ENCODE results near the gene METRN. TPM values are rescaled to one million over a fixed set of nuclear protein-coding genes. Genes with fewer than 3 reads are reported as not detected.
A peak's percentile ranks its signal among the peaks of the same experiment; 100 is the strongest.
"Not testable (repeated sequence)": the region's sequence is repeated elsewhere in the genome, so short reads cannot be mapped to it uniquely, and the experiment has no call there.

The METRN gene
- total RNA-seq, 1 donor from 2014 or later = 73.3 TPM

GRCh38 chr16:729768-730665, 15.1 kb downstream of the METRN start:
- no peak for DNase-seq (ENCODE audit: low spot score)
- intact Hi-C loops (cut with DNase I) = no loop called here

- no peak for DNase-seq (ENCODE audit: low spot score)
Observed at GRCh38 chr16:730666-731509, 16.0 kb downstream of the METRN start.

GRCh38 chr16:732332-732731, 17.4 kb downstream of the METRN start:
- intact Hi-C loops (cut with DNase I) = no loop called here
- DNase-seq (ENCODE audit: low spot score) = no peak

More at GRCh38 chr16:730666-731509, 16.0 kb downstream of the METRN start:
- intact Hi-C loops (cut with DNase I) = no loop called here

GRCh38 chr16:732936-733335, 18.0 kb downstream of the METRN start:
- intact Hi-C loops (cut with DNase I) = no loop called here
- DNase-seq (ENCODE audit: low spot score) = no peak

- intact Hi-C loops (cut with DNase I) = no loop called here
- DNase-seq (ENCODE audit: low spot score) = no peak
Observed at GRCh38 chr16:733382-734207, 18.7 kb downstream of the METRN start.

GRCh38 chr16:734208-734980, 19.5 kb downstream of the METRN start:
- no peak for DNase-seq (ENCODE audit: low spot score)
- intact Hi-C loops (cut with DNase I) = no loop called here

- intact Hi-C loops (cut with DNase I) = no loop called here
- no peak for DNase-seq (ENCODE audit: low spot score)
Observed at GRCh38 chr16:734981-735881, 20.3 kb downstream of the METRN start.

- intact Hi-C loops (cut with DNase I) = no loop called here
- DNase-seq (ENCODE audit: low spot score) = no peak
Observed at GRCh38 chr16:735982-736453, 21.1 kb downstream of the METRN start.

- intact Hi-C loops (cut with DNase I) = no loop called here
- no peak for DNase-seq (ENCODE audit: low spot score)
Observed at GRCh38 chr16:736936-737481, 22.1 kb downstream of the METRN start.

GRCh38 chr16:739560-740458, 24.9 kb downstream of the METRN start:
- intact Hi-C loops (cut with DNase I) = loop anchor here (2.0 to 5.0 kb wide), 2 partner anchors 19 to 47 kb away; partner anchors contain the start of genes ANTKMT, CHTF18 and RPUSD1
- no peak for DNase-seq (ENCODE audit: low spot score)

GRCh38 chr16:740459-740763, 25.5 kb downstream of the METRN start:
- intact Hi-C loops (cut with DNase I) = loop anchor here (2.0 to 5.0 kb wide), 2 partner anchors 20 to 47 kb away; partner anchors contain the start of genes ANTKMT, CHTF18 and RPUSD1

GRCh38 chr16:740764-741505, 26.0 kb downstream of the METRN start, which contains the start of gene CIAO3:
TSS of gene CIAO3 (minus strand) at chr16:740997. CDS start at chr16:740985, 12 bp downstream.
- intact Hi-C loops (cut with DNase I) = loop anchor here (2.0 to 5.0 kb wide), 2 partner anchors 20 to 46 kb away; partner anchors contain the start of genes ANTKMT, CHTF18 and RPUSD1
- DNase-seq (ENCODE audit: low spot score) = peak; percentile 95

More at GRCh38 chr16:740459-740763, 25.5 kb downstream of the METRN start:
- no peak for DNase-seq (ENCODE audit: low spot score)

GRCh38 chr16:741986-742629, 27.2 kb downstream of the METRN start:
- intact Hi-C loops (cut with DNase I) = loop anchor here (2.0 to 5.0 kb wide), 2 partner anchors 21 to 45 kb away; partner anchors contain the start of genes ANTKMT, CHTF18 and RPUSD1
- no peak for DNase-seq (ENCODE audit: low spot score)

- not testable (repeated sequence) for DNase-seq (ENCODE audit: low spot score)
- intact Hi-C loops (cut with DNase I) = loop anchor here (5.0 kb wide), 1 partner anchor 44 kb away; the partner anchor contains the start of genes CHTF18 and RPUSD1
Observed at GRCh38 chr16:742894-743293, 28.0 kb downstream of the METRN start.
